ENCODE data around the gene KCTD13.
"Not testable (repeated sequence)": the region's sequence is repeated elsewhere in the genome, so short reads cannot be mapped to it uniquely, and the experiment has no call there.

KCTD13 gene

DNA sequence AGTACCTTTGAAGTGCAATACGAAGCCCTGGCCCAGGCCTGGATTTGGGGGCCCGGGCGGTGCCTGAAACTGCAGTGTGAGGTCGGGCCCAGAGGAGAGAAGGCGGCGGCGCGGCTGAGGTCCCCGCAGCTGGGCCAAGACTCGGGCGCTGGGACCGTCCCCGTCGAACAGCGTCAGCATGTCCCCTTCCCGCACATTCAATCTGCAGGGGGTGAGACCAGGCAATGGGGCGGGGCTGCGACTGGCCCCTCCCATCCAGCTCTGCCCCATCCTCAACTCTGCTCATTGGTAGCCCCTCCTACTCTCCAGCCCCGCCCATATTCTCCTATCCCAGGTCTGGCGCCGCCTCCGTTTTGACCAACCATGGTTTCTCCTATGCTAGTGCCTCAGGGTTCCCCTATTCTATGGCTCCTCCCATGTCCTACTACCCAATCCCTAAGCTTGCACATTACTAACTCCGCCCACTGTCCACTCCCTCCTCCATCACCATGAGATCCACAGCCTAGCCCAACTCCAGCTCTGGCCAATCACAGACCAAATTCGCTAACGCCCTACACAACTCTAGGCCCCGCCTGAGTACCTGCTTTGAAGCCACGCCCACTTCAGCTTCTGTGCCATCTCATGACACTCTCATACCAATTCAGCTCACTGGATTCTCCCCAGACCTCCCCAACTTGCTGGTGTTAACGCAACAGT lies 48.6 kb downstream of the KCTD13 start:
- DNase-seq = no peak

DNA sequence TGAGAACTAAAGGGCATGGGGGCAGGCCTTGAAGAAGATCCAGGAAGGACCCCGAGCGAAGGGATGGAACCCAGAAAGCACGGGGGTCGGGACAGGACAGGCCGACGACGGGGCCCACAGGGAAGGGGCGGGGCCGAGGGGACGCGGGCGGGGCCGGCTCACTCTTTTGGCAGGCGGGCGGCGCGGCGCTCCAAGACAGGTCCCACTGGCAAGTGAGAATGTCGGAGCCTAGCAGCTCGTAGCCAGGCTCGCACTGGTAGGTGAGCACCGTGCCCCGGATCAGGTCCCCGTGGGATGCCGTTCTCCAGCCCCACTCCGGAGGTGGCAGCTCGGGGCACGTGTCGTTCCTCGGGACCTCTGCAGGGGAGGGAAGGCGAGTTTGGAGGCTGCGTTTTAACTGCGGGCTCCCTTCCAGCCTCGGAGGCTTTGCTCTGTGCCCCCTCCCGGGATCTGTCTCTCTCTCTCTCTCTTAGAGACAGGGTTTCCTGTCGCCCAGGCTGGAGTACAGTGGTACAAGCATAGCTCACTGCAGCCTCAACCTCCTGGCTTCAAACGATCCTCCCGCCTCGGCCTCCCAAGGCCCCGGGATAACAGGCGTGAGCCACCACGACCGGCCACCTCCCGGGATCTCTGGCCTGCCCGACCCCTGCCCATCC lies 49.3 kb downstream of the KCTD13 start:
- no peak for DNase-seq

DNA sequence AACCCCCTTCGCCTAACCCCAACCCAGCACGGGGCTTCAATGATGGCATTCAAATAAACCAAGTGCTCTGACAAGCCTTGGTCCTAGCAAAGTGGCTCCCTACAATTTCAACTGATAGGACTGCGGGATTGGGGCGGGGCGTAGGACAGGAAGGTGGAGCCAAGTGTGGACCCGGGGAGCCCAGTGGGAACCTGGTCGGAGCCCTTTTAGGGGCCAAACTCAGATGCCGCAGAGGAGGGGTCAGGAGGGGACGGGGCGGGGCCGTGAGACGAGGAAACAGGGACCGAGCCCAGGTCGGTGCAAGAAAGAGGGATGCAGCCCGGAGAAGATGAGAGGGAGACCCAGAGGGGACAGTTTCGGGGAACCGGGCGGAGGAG lies 49.8 kb downstream of the KCTD13 start:
- no peak for DNase-seq

DNA sequence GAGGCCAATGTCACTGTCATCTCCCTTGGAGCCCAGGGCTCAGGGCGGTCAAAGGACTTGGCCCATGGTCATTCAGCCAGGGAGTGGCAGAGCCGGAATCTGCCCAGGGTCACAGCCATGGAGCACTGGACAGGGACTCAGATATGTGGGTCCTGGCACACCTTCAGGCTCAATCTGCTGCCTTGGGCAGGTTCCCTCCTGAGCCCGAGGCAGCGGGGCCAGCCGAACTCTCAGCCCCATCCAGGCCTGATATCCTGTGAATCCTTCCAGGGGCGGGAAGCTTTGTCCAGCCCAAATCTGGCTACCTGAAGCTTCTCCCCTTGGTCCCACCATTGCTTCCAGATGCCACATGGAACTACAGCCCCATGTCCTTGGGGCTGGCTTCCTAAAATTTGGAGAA lies 50.8 kb downstream of the KCTD13 start:
- no peak for DNase-seq

DNA sequence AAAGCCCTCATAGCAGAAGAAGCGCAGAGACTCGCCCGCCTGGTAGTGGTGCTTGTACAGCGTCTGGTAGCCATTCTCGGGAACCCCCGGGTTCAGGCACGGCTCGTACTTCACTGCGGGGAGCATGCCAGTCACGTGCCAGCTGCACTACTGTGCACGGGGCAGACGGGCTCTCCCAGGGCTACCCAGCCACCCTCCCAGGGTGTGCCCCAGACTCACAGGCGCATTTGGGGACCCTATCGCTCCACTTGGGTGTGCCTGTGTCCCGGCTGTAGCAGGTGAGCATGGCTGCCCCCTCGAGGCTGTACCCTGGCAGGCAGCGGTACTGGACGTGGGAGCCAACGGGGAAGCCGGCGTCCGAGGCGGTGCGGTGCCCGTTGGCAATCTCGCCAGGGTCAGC lies 52.7 kb downstream of the KCTD13 start:
- no peak for DNase-seq

DNA sequence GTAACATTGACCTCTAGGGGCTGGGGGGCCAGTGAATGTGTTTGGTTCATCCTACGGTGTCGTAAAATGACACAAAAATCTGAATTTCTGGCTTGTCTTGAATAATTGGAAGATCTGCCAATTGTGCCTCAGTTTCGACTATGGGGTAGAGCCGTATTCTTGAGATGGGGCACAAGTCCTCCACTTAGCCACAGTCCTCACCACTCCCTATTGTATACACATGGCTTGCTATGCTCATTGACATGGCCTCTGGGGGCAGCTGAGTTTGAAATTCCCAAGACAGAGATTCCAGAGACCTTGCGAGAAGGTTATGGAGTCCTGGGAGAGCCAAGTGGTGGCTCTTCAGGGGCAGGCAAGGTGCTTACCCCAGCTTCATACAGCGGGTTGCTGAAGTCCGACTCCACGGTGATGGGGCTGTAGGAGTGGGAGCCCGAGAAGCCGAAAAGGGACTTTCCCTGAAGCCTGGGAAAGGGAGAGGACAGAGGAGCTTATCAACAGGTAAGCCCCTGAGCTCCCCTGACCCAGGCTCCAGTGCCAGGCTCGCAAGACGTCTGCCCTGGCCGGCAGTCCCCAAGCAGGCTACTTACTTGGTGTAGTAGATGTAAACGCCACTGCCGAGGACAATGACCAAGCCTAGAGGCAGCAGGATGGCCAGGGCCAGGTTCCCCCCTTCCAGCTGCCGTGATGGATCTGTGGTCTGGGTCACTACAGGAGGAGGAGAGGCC lies 54.0 kb downstream of the KCTD13 start:
- DNase-seq = no peak

DNA sequence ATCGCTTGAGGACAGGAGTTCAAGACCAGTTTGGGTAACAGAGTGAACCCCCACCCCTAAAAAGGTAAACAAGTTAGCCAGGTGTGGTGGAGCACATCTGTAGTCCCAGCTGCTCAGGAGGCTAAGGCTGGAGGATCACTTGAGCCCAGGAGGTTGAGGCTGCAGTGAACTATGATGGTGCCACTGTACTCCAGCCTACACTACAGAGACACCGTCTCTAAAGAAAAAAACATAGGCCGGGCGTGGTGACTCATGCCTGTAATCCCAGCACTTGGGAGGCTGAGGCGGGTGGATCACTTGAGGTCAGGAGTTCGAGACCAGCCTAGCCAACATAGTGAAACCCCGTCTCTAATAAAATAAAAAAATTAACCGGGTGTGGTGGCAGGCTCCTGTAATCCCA lies 57.0 kb downstream of the KCTD13 start:
- DNase-seq = not testable (repeated sequence)

DNA sequence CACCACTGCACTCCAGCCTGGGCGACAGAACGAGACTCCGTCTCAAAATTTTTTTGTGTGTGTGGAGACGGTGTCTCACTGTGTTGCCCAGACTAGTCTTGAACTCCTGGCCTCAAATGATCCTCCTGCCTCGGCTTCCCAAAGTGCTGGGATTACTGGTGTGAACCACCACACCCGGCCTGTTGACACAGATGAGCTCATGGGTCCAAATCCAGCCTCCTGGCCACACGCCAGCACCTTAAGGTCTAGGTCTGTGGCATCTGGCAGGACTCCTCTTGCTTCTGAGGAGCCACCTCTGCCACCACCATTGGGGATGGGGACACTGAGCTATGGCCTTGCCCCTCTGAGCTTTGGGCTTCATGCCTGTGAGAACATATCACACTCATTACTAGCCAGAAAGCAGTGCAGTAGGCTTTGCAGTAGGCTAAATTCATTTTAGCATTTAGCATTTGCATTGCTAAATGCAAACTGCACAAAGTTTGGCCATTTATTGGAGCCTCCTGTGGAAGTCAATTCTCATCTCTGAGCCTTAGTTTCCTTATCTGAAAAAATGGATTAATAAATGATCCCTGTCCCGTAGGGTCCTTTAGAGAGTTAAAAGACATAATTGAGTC lies 57.5 kb downstream of the KCTD13 start:
- DNase-seq = no peak

DNA sequence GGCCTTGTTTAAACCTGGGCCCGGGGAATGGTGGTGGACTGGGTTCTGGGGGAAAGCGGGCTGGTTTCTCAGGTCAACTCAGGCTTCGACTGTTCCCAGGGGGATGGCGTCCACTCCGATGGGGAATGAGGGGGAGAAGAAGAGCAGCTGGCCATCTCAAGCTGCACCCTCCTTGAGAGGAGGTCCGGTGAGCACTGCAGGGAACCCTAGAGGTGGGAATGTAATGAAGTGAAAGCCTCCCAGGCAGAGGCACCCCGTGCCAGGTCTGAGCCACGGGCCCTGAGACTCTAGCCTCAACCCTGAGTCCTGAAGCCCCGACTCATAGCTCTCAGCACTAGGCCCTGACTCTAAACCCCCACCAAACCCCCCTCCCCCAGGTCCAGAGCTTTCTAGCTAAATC lies 61.8 kb downstream of the KCTD13 start:
- no peak for DNase-seq

DNA sequence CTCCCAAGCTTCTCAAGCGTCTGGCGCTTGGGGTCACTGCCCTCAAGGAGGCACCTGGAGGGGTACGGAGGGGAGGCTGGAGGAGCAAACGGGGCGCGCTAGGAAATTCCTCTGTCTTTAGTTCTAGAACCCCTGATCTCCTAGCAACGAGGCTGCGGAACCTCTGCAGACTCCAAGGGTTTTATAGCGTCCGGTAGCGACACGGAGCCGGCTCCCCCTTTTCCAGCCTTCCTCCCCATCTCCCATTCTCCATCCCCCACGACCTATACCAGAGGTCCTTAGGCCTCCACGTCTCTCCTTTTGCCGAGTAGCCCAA lies 62.4 kb downstream of the KCTD13 start:
- DNase-seq = no peak

DNA sequence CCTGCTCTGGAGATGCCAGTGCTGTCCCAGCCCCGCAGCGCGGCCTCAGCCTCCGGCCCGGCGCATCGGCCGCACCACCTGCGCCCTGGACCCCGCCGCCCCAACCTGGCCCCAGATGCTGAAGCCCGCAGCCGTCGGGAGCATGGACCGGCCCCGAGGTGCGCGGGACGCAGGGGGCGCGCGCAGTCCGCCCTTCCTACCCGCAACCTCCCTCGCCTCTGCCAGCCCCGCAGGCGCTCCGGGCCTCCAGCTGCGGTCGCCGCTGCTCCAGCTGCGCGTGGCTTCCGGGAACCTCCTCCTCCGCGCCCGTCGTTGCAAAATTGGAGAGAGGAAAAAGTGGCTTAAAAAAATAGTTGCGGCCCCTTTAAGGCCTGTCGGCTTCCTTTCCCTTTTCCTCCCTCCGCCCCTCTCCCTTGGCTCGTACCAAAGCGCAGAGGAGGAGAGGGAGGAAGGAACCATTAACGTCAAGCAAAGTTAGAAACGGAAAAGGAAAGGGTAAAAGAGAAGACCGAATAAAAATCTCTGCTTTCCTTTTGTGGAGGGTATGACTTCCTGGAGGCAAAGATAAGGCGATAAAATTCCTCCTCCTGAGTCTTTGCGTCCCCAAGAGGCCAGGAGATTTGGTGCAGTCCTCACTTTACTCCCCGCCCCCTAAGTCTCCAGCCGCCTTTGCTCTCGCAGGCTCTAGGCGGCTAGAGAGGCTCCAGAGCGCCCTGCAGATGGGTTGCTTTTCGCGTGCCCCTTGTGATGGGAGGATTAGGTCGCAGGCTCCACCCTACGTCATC lies 63.0 kb downstream of the KCTD13 start, which contains the start of gene CDIPT:
Gene CDIPT (minus strand): TSS at position 343 of the 785 bp plus-strand sequence. CDS start 369 bp downstream, outside the sequence.
- peak; percentile 99 for DNase-seq

DNA sequence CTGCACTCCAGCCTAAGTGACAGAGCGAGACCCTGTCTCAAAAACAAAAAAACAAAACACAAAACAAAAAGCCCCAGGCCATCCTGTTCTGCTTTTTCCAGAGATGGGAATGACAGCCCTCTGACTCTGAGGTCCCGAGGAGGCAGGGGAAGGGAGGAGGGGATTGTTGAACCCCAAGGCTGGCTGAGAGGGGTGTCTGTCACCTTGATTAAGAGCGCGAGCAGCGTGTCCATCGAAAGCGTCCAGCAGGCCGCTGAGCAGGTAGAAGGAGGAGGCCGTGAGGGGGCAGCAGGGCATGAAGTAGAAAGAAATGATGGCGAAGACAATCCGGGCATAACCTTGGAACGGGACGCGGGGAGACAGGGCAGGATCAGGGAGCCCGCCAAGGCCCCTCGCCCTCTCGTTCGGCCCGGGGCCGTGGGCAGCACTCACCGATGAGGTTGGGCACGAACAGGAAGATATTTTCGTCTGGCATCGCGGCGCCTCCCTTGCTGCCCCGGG lies 63.6 kb downstream of the KCTD13 start:
- peak; percentile 22 for DNase-seq

DNA sequence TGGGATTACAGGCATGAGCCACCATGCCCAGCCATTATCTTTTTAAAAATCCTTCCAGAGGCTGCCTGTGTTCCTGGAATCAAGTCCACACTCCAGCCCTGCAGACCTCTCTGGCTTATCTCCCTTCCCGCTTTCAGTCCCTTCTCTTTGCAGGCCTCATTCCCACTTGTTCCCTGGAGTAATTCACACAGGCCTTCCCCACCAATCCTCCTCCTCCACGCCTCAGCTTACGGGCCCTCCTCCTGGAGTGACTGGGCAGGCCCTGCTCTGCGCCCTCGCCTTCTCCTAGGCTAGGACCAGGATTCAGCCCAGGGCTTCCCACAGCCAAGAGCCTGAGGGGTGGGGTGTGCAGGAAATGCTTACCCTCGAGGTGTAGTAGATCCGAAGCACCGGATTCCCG lies 65.8 kb downstream of the KCTD13 start:
- no peak for DNase-seq

DNA sequence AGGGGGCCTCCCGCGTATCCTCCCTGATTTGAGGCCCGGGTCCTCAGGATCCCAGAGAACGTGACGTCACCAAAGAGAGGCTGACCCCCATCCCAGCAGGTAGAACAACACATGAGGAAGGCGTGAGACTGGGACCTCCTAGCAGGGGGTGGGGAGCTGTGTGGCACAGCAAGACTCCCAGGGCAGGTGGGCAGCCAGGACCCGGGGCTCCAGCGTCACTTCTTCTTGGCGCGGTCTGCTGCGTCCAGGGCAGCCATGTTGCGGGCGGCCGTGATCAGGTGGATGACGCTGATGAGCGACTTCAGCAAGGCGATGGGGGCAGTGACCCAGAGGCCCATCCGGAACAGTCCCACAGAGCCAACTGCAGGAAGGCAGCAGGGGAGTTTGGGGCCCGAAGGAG lies 67.1 kb downstream of the KCTD13 start:
- no peak for DNase-seq

DNA sequence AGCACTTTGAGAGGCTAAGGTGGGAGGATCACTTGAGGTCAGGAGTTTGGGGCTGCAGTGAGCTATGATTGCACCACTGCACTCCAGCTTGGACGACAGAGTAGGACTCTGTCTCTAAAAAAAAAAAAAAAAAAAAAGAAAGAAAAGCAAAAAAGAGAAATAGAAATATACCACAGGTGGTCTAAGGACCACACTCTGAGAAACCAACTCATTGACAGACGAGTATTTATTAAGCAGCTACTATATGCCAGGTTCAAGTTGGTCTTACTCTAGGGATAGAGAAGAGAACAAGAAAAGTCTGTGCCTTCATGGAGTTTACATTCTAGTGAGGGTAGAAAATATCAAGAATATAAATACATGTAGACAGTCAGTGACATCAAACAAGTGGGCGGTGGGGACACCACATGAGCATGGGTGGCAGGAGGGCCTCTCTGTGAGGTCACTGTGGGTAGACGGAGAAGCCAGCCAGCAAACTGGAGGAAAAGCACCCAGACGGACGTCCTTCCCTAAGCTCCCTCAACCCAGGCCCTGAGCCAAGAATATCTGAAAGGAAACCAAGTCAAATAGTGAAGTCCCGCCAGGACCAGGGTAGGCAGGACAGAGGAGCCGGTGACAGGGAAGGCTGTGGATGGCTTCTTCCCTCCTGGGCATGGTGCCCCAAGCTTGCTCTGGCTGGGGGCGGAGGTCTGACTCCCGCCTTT lies 67.7 kb downstream of the KCTD13 start:
- no peak for DNase-seq

DNA sequence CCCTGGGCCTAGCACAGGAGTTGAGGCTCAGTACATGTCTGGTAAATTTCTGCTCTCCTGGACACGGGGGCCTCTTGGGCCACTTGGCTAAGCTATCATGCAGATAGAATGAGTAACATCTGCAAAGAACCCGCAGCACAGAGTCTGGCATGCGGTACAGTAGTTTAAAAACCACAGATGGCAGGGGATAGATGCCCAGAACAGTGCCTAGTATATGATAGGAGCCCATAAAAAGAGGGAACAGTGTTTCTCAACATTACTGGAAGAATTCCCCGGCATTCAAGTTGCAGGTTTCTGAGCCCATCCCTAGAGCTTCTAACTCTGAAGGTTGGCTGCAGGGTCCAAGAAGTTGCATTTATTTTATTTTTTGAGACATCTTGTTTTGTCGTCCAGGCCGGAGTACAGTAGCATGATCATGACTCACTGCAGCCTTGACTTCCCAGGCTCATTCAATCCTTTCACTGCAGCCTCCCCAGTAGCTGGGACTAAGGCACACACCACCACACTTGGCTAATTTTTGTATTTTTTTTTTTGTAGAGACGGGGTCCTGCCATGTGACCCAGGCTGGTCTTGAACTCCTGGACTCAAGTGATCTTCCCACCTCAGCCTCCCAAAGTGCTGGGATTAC lies 68.8 kb downstream of the KCTD13 start:
- DNase-seq = no peak
